ENCODE results near the gene SLC24A2.

DNA sequence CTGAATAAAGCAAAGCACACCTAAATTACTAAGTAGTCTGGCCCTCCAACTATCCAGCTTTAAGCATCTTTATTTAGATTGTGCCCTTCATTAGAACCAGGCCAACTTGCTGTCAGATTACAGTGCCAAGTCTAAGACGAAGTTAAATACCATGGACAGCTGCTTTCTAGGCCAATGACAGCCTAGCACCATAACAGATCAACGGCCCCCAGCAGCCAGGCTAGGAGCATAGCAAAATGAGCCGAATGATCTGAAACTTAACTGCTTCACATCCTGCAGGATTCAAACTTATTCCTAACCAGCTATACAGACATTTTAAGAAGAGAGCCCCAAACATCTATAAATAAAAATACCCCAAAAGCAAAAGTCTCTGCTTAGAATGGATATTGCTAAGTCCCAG, 6.8 kb downstream of the SLC24A2 start:
- TF ChIP-seq, protein P1, sequence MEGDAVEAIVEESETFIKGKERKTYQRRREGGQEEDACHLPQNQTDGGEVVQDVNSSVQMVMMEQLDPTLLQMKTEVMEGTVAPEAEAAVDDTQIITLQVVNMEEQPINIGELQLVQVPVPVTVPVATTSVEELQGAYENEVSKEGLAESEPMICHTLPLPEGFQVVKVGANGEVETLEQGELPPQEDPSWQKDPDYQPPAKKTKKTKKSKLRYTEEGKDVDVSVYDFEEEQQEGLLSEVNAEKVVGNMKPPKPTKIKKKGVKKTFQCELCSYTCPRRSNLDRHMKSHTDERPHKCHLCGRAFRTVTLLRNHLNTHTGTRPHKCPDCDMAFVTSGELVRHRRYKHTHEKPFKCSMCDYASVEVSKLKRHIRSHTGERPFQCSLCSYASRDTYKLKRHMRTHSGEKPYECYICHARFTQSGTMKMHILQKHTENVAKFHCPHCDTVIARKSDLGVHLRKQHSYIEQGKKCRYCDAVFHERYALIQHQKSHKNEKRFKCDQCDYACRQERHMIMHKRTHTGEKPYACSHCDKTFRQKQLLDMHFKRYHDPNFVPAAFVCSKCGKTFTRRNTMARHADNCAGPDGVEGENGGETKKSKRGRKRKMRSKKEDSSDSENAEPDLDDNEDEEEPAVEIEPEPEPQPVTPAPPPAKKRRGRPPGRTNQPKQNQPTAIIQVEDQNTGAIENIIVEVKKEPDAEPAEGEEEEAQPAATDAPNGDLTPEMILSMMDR (IDR thresholded peaks at IDR 0.05), result no peak
- TF ChIP-seq POLR2A (IDR thresholded peaks at IDR 0.05), result no peak

Data from stomach (tissue), 4 donors.